ENCODE measurements around the gene HOATZ. TPM values are rescaled to one million over a fixed set of nuclear protein-coding genes. Genes with fewer than 3 reads are reported as not detected.

The HOATZ gene
- total RNA-seq, 1 donor from 2014 or later, result 0.75 TPM

GRCh38 chr11:111540937-111541253 is 26.3 kb downstream of the HOATZ start:
- TF ChIP-seq CTCF (conservative IDR thresholded peaks at IDR 0.05), result peak; percentile 9
- Mint-ChIP-seq H3K36me3 (peaks cover 4% of the 10 kb centered on the region), H3K4me3 (peak overlapping the region; percentile 94), H3K27me3 (peaks cover 70% of the 10 kb centered on the region), H3K9me3 (peaks cover 4% of the 10 kb centered on the region), H3K4me1 (ENCODE audit: unreplicated experiment) (peaks cover 23% of the 10 kb centered on the region), H3K27ac (no peak overlapping the region)
- DNase-seq (ENCODE audit: extremely low spot score, unreplicated experiment), result no peak

GRCh38 chr11:111541254-111542061 is 26.9 kb downstream of the HOATZ start:
- DNase-seq (ENCODE audit: extremely low spot score, unreplicated experiment), result no peak
- Mint-ChIP-seq H3K4me1 (ENCODE audit: unreplicated experiment) (peaks cover 23% of the 10 kb centered on the region), H3K36me3 (peaks cover 4% of the 10 kb centered on the region), H3K4me3 (peak overlapping the region; percentile 94), H3K27ac (peak overlapping the region; percentile 92), H3K9me3 (peaks cover 4% of the 10 kb centered on the region), H3K27me3 (peaks cover 66% of the 10 kb centered on the region)
- TF ChIP-seq CTCF (conservative IDR thresholded peaks at IDR 0.05), result no peak

DNA sequence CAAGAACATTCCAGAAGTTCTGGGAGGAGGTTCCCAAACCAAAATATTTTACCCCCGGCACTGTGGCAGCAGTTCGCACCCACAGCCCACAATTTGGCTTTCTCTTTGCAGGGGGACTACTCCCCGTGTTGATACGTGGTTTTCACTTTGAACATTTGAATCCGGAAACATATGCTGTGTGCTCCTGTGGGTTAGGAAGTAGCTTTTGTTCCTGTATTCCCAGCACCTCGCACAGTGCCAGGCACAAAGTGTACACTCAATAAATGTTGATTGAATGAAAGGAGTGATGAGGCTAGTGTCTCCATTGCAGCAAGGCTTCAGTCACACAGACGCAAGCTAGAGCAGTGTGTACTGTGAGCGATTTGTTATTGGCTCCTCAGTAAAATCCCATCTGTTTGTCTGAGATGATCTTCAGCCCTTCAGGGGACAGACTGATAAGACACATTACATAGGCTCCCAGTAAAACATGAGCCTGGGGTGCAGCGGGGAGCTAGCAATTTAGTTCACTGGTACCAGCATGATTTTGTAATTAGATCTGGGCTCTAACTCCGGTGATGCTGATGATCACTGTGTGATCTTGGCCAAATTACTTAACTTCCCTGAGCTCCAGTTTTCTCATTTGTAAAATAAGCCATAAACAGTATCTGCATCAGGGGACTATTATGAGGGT is 28.2 kb downstream of the HOATZ start:
- Mint-ChIP-seq H3K4me3 (peak overlapping the region; percentile 41), H3K27me3 (peaks cover 54% of the 10 kb centered on the region), H3K36me3 (peaks cover 4% of the 10 kb centered on the region), H3K27ac (no peak overlapping the region), H3K4me1 (ENCODE audit: unreplicated experiment) (peaks cover 23% of the 10 kb centered on the region), H3K9me3 (peaks cover 4% of the 10 kb centered on the region)
- no peak for TF ChIP-seq CTCF (conservative IDR thresholded peaks at IDR 0.05)
- no peak for DNase-seq (ENCODE audit: extremely low spot score, unreplicated experiment)

GRCh38 chr11:111548525-111548924 is 33.9 kb downstream of the HOATZ start:
- no peaks in the 10 kb centered on the region for H3K9me3 Mint-ChIP-seq
- peaks cover 8% of the 10 kb centered on the region for H3K4me1 Mint-ChIP-seq (ENCODE audit: unreplicated experiment)
- no peaks in the 10 kb centered on the region for H3K36me3 Mint-ChIP-seq
- no peak for TF ChIP-seq CTCF (conservative IDR thresholded peaks at IDR 0.05)
- H3K27ac Mint-ChIP-seq, result no peak overlapping the region
- DNase-seq (ENCODE audit: extremely low spot score, unreplicated experiment), result no peak
- H3K4me3 Mint-ChIP-seq, result no peak overlapping the region
- peaks cover 6% of the 10 kb centered on the region for H3K27me3 Mint-ChIP-seq

- H3K4me3 Mint-ChIP-seq, result no peak overlapping the region
- H3K27me3 Mint-ChIP-seq, result no peaks in the 10 kb centered on the region
- no peaks in the 10 kb centered on the region for H3K36me3 Mint-ChIP-seq
- no peak for DNase-seq (ENCODE audit: extremely low spot score, unreplicated experiment)
- no peak for TF ChIP-seq CTCF (conservative IDR thresholded peaks at IDR 0.05)
- H3K9me3 Mint-ChIP-seq, result no peaks in the 10 kb centered on the region
- no peak overlapping the region for H3K27ac Mint-ChIP-seq
- peaks cover 8% of the 10 kb centered on the region for H3K4me1 Mint-ChIP-seq (ENCODE audit: unreplicated experiment)
These were observed 34.8 kb downstream of the HOATZ start for GRCh38 chr11:111549196-111549868.

Data from type B pancreatic cell (in vitro differentiated cells).